WTC11 (cell line): Measurements from ENCODE around the gene CDC23.

ENCODE experiments used
- NFYB ChIP-seq: sonication (generic); formaldehyde crosslinking; conservative IDR thresholded peaks from 2 replicates; pipeline ENCODE4 v1.8.0; 2022; ENCODE audit warnings: low read depth, missing genetic modification reagents
- NR3C1 ChIP-seq: sonication (generic); formaldehyde crosslinking; conservative IDR thresholded peaks from 2 replicates; pipeline ENCODE4 v1.8.1; 2023; ENCODE audit warnings: low read depth, mild to moderate bottlenecking, missing genetic modification reagents
- TF ChIP-seq, protein P1 (sequence below): fragments of 200-600 bp; IDR thresholded peaks from 2 replicates; pipeline ENCODE4 v1.8.0; 2022; ENCODE audit warnings: antibody characterized with exemption
- TF ChIP-seq, protein P2 (sequence below): sonication (generic); formaldehyde crosslinking; IDR thresholded peaks from 2 replicates; pipeline ENCODE4 v1.8.1; 2023; ENCODE audit warnings: mild to moderate bottlenecking, missing genetic modification reagents
- TF ChIP-seq, protein P3 (sequence below): sonication (generic); formaldehyde crosslinking; IDR thresholded peaks from 2 replicates; pipeline ENCODE4 v1.8.1; 2022; ENCODE audit warnings: missing genetic modification reagents, borderline replicate concordance

DNA sequence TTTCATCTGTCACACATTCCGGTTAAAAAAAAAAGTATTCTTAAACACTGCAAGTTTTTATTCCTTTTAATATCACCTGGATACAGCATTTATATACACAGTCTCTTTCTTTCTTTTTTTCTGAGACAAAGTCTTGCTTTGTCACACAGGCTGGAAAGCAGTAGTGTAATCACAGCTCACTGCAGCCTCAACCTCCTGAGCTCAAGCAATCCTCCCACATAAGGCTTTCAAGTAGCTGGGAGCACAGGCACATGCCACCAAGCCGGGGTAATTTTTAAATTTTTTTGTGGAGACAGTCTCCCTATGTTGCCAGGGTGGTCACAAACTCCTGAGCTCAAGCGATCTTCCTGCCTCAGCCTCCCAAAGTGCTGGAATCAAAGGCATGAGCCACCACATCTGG lies 20.3 kb downstream of the CDC23 start:
- TF ChIP-seq, protein P1, sequence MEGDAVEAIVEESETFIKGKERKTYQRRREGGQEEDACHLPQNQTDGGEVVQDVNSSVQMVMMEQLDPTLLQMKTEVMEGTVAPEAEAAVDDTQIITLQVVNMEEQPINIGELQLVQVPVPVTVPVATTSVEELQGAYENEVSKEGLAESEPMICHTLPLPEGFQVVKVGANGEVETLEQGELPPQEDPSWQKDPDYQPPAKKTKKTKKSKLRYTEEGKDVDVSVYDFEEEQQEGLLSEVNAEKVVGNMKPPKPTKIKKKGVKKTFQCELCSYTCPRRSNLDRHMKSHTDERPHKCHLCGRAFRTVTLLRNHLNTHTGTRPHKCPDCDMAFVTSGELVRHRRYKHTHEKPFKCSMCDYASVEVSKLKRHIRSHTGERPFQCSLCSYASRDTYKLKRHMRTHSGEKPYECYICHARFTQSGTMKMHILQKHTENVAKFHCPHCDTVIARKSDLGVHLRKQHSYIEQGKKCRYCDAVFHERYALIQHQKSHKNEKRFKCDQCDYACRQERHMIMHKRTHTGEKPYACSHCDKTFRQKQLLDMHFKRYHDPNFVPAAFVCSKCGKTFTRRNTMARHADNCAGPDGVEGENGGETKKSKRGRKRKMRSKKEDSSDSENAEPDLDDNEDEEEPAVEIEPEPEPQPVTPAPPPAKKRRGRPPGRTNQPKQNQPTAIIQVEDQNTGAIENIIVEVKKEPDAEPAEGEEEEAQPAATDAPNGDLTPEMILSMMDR: no peak
- TF ChIP-seq NR3C1 (CRISPR knock-in tag) (no peak), NFYB (CRISPR knock-in tag) (no peak)
- TF ChIP-seq, protein P2, sequence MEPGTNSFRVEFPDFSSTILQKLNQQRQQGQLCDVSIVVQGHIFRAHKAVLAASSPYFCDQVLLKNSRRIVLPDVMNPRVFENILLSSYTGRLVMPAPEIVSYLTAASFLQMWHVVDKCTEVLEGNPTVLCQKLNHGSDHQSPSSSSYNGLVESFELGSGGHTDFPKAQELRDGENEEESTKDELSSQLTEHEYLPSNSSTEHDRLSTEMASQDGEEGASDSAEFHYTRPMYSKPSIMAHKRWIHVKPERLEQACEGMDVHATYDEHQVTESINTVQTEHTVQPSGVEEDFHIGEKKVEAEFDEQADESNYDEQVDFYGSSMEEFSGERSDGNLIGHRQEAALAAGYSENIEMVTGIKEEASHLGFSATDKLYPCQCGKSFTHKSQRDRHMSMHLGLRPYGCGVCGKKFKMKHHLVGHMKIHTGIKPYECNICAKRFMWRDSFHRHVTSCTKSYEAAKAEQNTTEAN (CRISPR knock-in tag): no peak
- TF ChIP-seq, protein P3, sequence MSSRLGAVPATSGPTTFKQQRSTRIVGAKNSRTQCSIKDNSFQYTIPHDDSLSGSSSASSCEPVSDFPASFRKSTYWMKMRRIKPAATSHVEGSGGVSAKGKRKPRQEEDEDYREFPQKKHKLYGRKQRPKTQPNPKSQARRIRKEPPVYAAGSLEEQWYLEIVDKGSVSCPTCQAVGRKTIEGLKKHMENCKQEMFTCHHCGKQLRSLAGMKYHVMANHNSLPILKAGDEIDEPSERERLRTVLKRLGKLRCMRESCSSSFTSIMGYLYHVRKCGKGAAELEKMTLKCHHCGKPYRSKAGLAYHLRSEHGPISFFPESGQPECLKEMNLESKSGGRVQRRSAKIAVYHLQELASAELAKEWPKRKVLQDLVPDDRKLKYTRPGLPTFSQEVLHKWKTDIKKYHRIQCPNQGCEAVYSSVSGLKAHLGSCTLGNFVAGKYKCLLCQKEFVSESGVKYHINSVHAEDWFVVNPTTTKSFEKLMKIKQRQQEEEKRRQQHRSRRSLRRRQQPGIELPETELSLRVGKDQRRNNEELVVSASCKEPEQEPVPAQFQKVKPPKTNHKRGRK (CRISPR knock-in tag): no peak
